ENCODE measurements around the gene TUBB1. TPM values are rescaled to one million over a fixed set of nuclear protein-coding genes. Genes with fewer than 3 reads are reported as not detected.
A peak's percentile ranks its signal among the peaks of the same experiment; 100 is the strongest.

TUBB1 gene
- total RNA-seq, 1 experiment from 2014 or later: 0.35 TPM

DNA sequence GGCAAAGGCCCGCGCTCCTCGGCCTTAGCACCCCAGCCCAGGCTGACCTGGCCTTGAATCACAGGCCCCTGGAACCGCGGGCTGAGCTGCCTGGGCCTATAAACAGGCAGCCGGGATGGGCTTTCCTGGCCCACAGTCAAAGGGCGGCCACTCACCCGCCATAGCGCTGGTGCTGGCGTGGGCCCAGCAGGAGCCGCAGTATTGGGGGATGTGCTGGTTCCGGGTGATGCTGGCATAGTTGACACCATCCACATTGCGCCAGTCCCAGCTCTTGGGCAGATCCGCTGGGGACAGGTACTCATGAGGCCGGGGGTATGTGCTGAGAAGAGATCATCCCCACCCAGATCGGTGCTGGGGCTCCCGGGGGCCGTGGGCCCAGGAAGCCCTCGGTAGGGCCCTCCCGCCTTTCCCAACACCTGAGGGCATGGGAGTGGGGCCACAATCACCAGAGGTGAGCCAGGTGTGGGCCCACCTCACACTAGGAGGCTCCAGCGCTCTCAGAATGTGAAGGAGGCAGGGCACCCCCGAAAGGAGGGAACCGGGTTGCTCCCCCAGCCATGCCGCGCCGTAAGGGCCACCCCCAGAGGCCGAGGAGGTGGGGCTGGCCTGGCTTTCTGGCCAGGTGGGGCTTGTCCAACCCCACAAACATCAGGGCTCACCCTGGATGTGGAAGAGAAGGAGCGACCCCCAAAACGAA lies 12.9 kb upstream of the TUBB1 start:
- DNase-seq: peak in 1 of 2 experiments; percentile 25
- TF ChIP-seq EZH2 (IDR thresholded peaks at IDR 0.05; ENCODE audit: low read depth): no peak
- TF ChIP-seq, protein P1, sequence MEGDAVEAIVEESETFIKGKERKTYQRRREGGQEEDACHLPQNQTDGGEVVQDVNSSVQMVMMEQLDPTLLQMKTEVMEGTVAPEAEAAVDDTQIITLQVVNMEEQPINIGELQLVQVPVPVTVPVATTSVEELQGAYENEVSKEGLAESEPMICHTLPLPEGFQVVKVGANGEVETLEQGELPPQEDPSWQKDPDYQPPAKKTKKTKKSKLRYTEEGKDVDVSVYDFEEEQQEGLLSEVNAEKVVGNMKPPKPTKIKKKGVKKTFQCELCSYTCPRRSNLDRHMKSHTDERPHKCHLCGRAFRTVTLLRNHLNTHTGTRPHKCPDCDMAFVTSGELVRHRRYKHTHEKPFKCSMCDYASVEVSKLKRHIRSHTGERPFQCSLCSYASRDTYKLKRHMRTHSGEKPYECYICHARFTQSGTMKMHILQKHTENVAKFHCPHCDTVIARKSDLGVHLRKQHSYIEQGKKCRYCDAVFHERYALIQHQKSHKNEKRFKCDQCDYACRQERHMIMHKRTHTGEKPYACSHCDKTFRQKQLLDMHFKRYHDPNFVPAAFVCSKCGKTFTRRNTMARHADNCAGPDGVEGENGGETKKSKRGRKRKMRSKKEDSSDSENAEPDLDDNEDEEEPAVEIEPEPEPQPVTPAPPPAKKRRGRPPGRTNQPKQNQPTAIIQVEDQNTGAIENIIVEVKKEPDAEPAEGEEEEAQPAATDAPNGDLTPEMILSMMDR (conservative IDR thresholded peaks at IDR 0.05): no peak
- Histone ChIP-seq H3K79me2 (ENCODE audit: low read depth) (peaks cover 19% of the 10 kb centered on the region), H3K4me1 (replicated peaks; ENCODE audit: insufficient read depth) (peaks cover 47% of the 10 kb centered on the region), H4K20me1 (ENCODE audit: insufficient read depth) (peaks cover 6% of the 10 kb centered on the region; the same call in 1 of the 2 replicates), H3K4me2 (peak overlapping the region; percentile 94), H3K36me3 (ENCODE audit: low read depth) (no peaks in the 10 kb centered on the region), H3F3A (ENCODE audit: insufficient read depth, low read depth) (peaks cover 25% of the 10 kb centered on the region), H2AFZ (peak overlapping the region; percentile 90), H3K27ac (no peak overlapping the region), H3K9me3 (ENCODE audit: insufficient read depth, low read depth) (no peaks in the 10 kb centered on the region), H3K4me3 (peak overlapping the region; percentile 88), H3K27me3 (ENCODE audit: insufficient read depth, low read depth) (no peaks in the 10 kb centered on the region), H3K9me2 (ENCODE audit: insufficient read depth) (no peaks in the 10 kb centered on the region)
- intact Hi-C loops (cut with micrococcal nuclease; ENCODE audit: unreplicated experiment): no loop called here
- ChIA-PET POLR2A (ENCODE audit: unreplicated experiment) (interaction anchor here (0.6 kb wide), 2 partner anchors 15 to 23 kb away, joined by 4 to 27 read pairs; no protein-coding TSS in a partner anchor), CTCF (no interaction called here)
- no TSS peak for BruUV-seq (replicated peaks)

- Histone ChIP-seq H4K20me1 (ENCODE audit: insufficient read depth) (peaks cover 6% of the 10 kb centered on the region; the same call in 1 of the 2 replicates), H3F3A (ENCODE audit: insufficient read depth, low read depth) (peaks cover 30% of the 10 kb centered on the region), H3K9me3 (ENCODE audit: insufficient read depth, low read depth) (no peaks in the 10 kb centered on the region), H3K4me1 (replicated peaks; ENCODE audit: insufficient read depth) (peaks cover 54% of the 10 kb centered on the region), H3K36me3 (ENCODE audit: low read depth) (no peaks in the 10 kb centered on the region), H3K27me3 (ENCODE audit: insufficient read depth, low read depth) (no peaks in the 10 kb centered on the region), H3K4me2 (peak within 1 kb of the TSS; percentile 94), H3K9me2 (ENCODE audit: insufficient read depth) (no peaks in the 10 kb centered on the region), H2AFZ (peak within 1 kb of the TSS; percentile 90), H3K79me2 (ENCODE audit: low read depth) (peaks cover 19% of the 10 kb centered on the region), H3K4me3 (peak within 1 kb of the TSS; percentile 88), H3K27ac (no peak within 1 kb of the TSS)
- peak in 1 of 2 experiments; percentile 73 for DNase-seq
- ChIA-PET CTCF (no interaction called here), POLR2A (ENCODE audit: unreplicated experiment) (no interaction called here)
- BruUV-seq (replicated peaks): no TSS peak
- intact Hi-C loops (cut with micrococcal nuclease; ENCODE audit: unreplicated experiment): no loop called here
- TF ChIP-seq, protein P1 (conservative IDR thresholded peaks at IDR 0.05): no peak
- TF ChIP-seq EZH2 (IDR thresholded peaks at IDR 0.05; ENCODE audit: low read depth): no peak
Observed at GRCh38 chr20:59006864-59007664, 12.2 kb upstream of the TUBB1 start, which contains the start of gene CTSZ. Gene CTSZ (minus strand): TSS chr20:59007254. CDS start chr20:59007128, 126 bp downstream.

DNA sequence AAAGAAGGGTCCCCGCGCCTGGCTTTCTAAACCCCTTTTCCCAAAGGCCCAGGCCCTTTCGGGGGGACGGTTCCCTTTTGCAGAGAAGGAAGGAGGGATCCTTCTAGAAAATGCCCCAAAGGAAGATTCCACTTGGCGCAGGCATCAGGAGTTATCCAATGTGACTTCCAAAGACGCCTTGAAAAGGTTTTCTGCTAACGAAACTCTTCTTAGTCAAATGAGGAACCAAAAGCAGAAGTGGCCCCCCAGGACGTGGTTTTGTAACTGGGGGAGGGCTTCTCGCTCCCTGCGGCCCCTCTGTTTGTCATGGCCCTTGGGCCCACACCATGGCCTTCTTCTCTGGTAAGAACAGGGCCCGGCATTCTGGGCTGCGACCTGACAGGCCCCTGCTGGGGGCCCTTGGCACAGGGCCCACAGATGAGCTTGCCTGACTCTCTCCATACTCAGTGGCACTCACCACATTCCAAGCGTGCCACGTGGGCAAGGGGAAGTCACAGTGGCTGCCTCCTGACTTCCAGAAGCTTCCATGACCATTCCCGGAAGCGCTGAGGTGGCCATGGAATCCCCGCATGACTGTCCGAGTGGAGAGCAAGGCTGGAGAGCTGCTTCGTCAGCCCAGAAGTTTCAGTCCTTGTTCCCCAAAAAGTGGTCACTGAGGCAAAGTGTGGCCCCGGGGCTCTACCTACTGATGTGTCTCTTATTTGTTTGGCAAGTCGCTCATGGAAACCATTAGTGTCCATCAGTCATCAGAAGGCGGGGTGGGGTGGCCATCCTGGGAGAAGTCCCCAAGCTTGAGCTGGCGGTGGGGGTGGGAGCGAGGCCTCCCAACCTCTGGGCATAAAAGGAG lies 11.3 kb upstream of the TUBB1 start:
- Histone ChIP-seq H3K79me2 (ENCODE audit: low read depth) (peaks cover 19% of the 10 kb centered on the region), H3F3A (ENCODE audit: insufficient read depth, low read depth) (peaks cover 32% of the 10 kb centered on the region), H2AFZ (peak overlapping the region; percentile 90; the same call in 1 of the 2 replicates), H3K4me1 (replicated peaks; ENCODE audit: insufficient read depth) (peaks cover 54% of the 10 kb centered on the region), H3K36me3 (ENCODE audit: low read depth) (no peaks in the 10 kb centered on the region), H3K27ac (no peak overlapping the region), H3K4me2 (peak overlapping the region; percentile 94), H3K9me3 (ENCODE audit: insufficient read depth, low read depth) (no peaks in the 10 kb centered on the region), H3K4me3 (peak overlapping the region; percentile 88; the same call in 1 of the 2 replicates), H3K9me2 (ENCODE audit: insufficient read depth) (no peaks in the 10 kb centered on the region), H3K27me3 (ENCODE audit: insufficient read depth, low read depth) (no peaks in the 10 kb centered on the region), H4K20me1 (ENCODE audit: insufficient read depth) (peaks cover 6% of the 10 kb centered on the region; the same call in 1 of the 2 replicates)
- ChIA-PET POLR2A (ENCODE audit: unreplicated experiment) (no interaction called here), CTCF (no interaction called here)
- TF ChIP-seq EZH2 (IDR thresholded peaks at IDR 0.05; ENCODE audit: low read depth): no peak
- TF ChIP-seq, protein P1 (conservative IDR thresholded peaks at IDR 0.05): no peak
- no peak for DNase-seq
- intact Hi-C loops (cut with micrococcal nuclease; ENCODE audit: unreplicated experiment): no loop called here
- BruUV-seq (replicated peaks): TSS peak; percentile 76
